ENCODE results near the gene TMEM236.

TMEM236 gene

GRCh38 chr10:17838080-17838648, 86.2 kb downstream of the TMEM236 start:
- no peak for TF ChIP-seq YY1 (IDR thresholded peaks at IDR 0.05; ENCODE audit: low read depth)

- TF ChIP-seq RAD21 (IDR thresholded peaks at IDR 0.05; ENCODE audit: low read depth) (no peak), YY1 (IDR thresholded peaks at IDR 0.05; ENCODE audit: low read depth) (no peak), FOXM1 (IDR thresholded peaks at IDR 0.05; ENCODE audit: borderline replicate concordance, low read depth) (no peak), TEAD4 (IDR thresholded peaks at IDR 0.05) (no peak), CEBPB (IDR thresholded peaks at IDR 0.05) (no peak), EGR1 (IDR thresholded peaks at IDR 0.05) (no peak), EP300 (IDR thresholded peaks at IDR 0.05; ENCODE audit: borderline replicate concordance) (no peak)
Measured at GRCh38 chr10:17841050-17841449, 89.0 kb downstream of the TMEM236 start.

- TF ChIP-seq REST (IDR thresholded peaks at IDR 0.05; ENCODE audit: low read depth) = no peak
- no peak for TF ChIP-seq TCF12 (IDR thresholded peaks at IDR 0.05; ENCODE audit: low read depth)
- TF ChIP-seq TAF1 (IDR thresholded peaks at IDR 0.05; ENCODE audit: low read depth) = no peak
- no peak for TF ChIP-seq RAD21 (IDR thresholded peaks at IDR 0.05; ENCODE audit: low read depth)
- TF ChIP-seq ZBTB7A (IDR thresholded peaks at IDR 0.05; ENCODE audit: low read depth) = no peak
- no peak for TF ChIP-seq EGR1 (IDR thresholded peaks at IDR 0.05)
- no peak for TF ChIP-seq TEAD4 (IDR thresholded peaks at IDR 0.05)
- no peak for TF ChIP-seq CREB1 (IDR thresholded peaks at IDR 0.05; ENCODE audit: low read depth)
- no peak for TF ChIP-seq MAX (IDR thresholded peaks at IDR 0.05)
- no peak for TF ChIP-seq FOXM1 (IDR thresholded peaks at IDR 0.05; ENCODE audit: borderline replicate concordance, low read depth)
- TF ChIP-seq NFIC (IDR thresholded peaks at IDR 0.05) = no peak
- no peak for TF ChIP-seq CEBPB (IDR thresholded peaks at IDR 0.05)
- no peak for TF ChIP-seq USF1 (IDR thresholded peaks at IDR 0.05)
Measured at GRCh38 chr10:17842641-17843040, 90.6 kb downstream of the TMEM236 start.

GRCh38 chr10:17847585-17848296, 95.7 kb downstream of the TMEM236 start:
- no peak for TF ChIP-seq EP300 (IDR thresholded peaks at IDR 0.05; ENCODE audit: borderline replicate concordance)
- peak; percentile 45; the same call in 1 of the 2 replicates for TF ChIP-seq RAD21 (IDR thresholded peaks at IDR 0.05; ENCODE audit: low read depth)

GRCh38 chr10:17848646-17849045, 96.6 kb downstream of the TMEM236 start:
- TF ChIP-seq MAX (IDR thresholded peaks at IDR 0.05) (no peak), TEAD4 (IDR thresholded peaks at IDR 0.05) (no peak), YY1 (IDR thresholded peaks at IDR 0.05; ENCODE audit: low read depth) (no peak), CREB1 (IDR thresholded peaks at IDR 0.05; ENCODE audit: low read depth) (no peak), NFIC (IDR thresholded peaks at IDR 0.05) (no peak), EP300 (IDR thresholded peaks at IDR 0.05; ENCODE audit: borderline replicate concordance) (no peak), RAD21 (IDR thresholded peaks at IDR 0.05; ENCODE audit: low read depth) (no peak), USF1 (IDR thresholded peaks at IDR 0.05) (no peak), TAF1 (IDR thresholded peaks at IDR 0.05; ENCODE audit: low read depth) (no peak), REST (IDR thresholded peaks at IDR 0.05; ENCODE audit: low read depth) (no peak), FOXM1 (IDR thresholded peaks at IDR 0.05; ENCODE audit: borderline replicate concordance, low read depth) (no peak), ZBTB7A (IDR thresholded peaks at IDR 0.05; ENCODE audit: low read depth) (no peak), CEBPB (IDR thresholded peaks at IDR 0.05) (no peak), EGR1 (IDR thresholded peaks at IDR 0.05) (no peak), TCF12 (IDR thresholded peaks at IDR 0.05; ENCODE audit: low read depth) (no peak)

All from Ishikawa (cell line).